Measurements from ENCODE around the gene ZKSCAN5. TPM values are rescaled to one million over a fixed set of nuclear protein-coding genes. Genes with fewer than 3 reads are reported as not detected.

The ZKSCAN5 gene
- total RNA-seq, 4 donors from 2014 or later = 3.1 to 15.5 (median 9.2) TPM

- H3K4me1 ChIP-seq = peaks cover 5 to 9% of the 10 kb centered on the region in 2 donors
- H3K27ac ChIP-seq = peak within 1 kb of the TSS; percentile 94 to 95
- H3K4me3 ChIP-seq = peak within 1 kb of the TSS; percentile 88 to 95
- DNase-seq = peak; percentile 93 to 94
- no peaks in the 10 kb centered on the region for H3K27me3 ChIP-seq
- no peaks in the 10 kb centered on the region for H3K36me3 ChIP-seq
- intact Hi-C loops (cut with DNase I; ENCODE audit: low total_unique reads) = no loop called here
- no peak for TF ChIP-seq CTCF (IDR thresholded peaks at IDR 0.05)
- peak; percentile 40 to 72 for TF ChIP-seq POLR2A (IDR thresholded peaks at IDR 0.05)
- H3K9me3 ChIP-seq = no peaks in the 10 kb centered on the region
Observed at GRCh38 chr7:99558306-99559174, 54.1 kb downstream of the ZKSCAN5 start, which contains the start of gene ZNF655. Gene ZNF655, plus strand, starts transcription at chr7:99558642. Its CDS starts 1,918 bp downstream, at chr7:99560560.

- intact Hi-C loops (cut with DNase I; ENCODE audit: low total_unique reads) = no loop called here
- peak overlapping the region; percentile 88 to 95 for H3K4me3 ChIP-seq
- no peaks in the 10 kb centered on the region for H3K36me3 ChIP-seq
- peak overlapping the region; percentile 94 to 95 for H3K27ac ChIP-seq
- H3K27me3 ChIP-seq = no peaks in the 10 kb centered on the region
- no peaks in the 10 kb centered on the region for H3K9me3 ChIP-seq
- H3K4me1 ChIP-seq = peaks cover 5 to 9% of the 10 kb centered on the region in 2 donors
- DNase-seq = no peak
- TF ChIP-seq CTCF (IDR thresholded peaks at IDR 0.05) (no peak), POLR2A (IDR thresholded peaks at IDR 0.05) (no peak)
Observed at GRCh38 chr7:99559175-99559915, 54.9 kb downstream of the ZKSCAN5 start.

GRCh38 chr7:99560834-99561736 lies 56.6 kb downstream of the ZKSCAN5 start:
- no peaks in the 10 kb centered on the region for H3K27me3 ChIP-seq
- no peak overlapping the region for H3K4me3 ChIP-seq
- TF ChIP-seq CTCF (IDR thresholded peaks at IDR 0.05) (no peak), POLR2A (IDR thresholded peaks at IDR 0.05) (no peak)
- DNase-seq = no peak
- H3K4me1 ChIP-seq = peaks cover 5 to 9% of the 10 kb centered on the region in 2 donors
- H3K9me3 ChIP-seq = no peaks in the 10 kb centered on the region
- H3K27ac ChIP-seq = no peak overlapping the region
- intact Hi-C loops (cut with DNase I; ENCODE audit: low total_unique reads) = no loop called here
- H3K36me3 ChIP-seq = no peaks in the 10 kb centered on the region

- no peaks in the 10 kb centered on the region for H3K27me3 ChIP-seq
- H3K4me1 ChIP-seq = peaks cover 5 to 9% of the 10 kb centered on the region in 2 donors
- intact Hi-C loops (cut with DNase I; ENCODE audit: low total_unique reads) = no loop called here
- H3K9me3 ChIP-seq = no peaks in the 10 kb centered on the region
- H3K4me3 ChIP-seq = no peak overlapping the region
- TF ChIP-seq POLR2A (IDR thresholded peaks at IDR 0.05) (no peak), CTCF (IDR thresholded peaks at IDR 0.05) (no peak)
- no peak for DNase-seq
- no peaks in the 10 kb centered on the region for H3K36me3 ChIP-seq
- peak overlapping the region in 1 of 2 donors; percentile 55 for H3K27ac ChIP-seq
Observed at GRCh38 chr7:99561737-99562051, 57.2 kb downstream of the ZKSCAN5 start.

Measured in uterus (tissue), 4 donors.